ENCODE measurements around the gene MTMR11. TPM values are rescaled to one million over a fixed set of nuclear protein-coding genes. Genes with fewer than 3 reads are reported as not detected.

The MTMR11 gene
- total RNA-seq, 1 experiment from 2014 or later = 7.1 TPM

- peak overlapping the region; percentile 77 for H3K4me3 Mint-ChIP-seq
- H3K27me3 Mint-ChIP-seq (ENCODE audit: low read depth) = no peaks in the 10 kb centered on the region; the same call in 1 of the 2 replicates
- ChIA-PET CTCF (interaction anchor here (0.5 to 1.5 kb wide), 3 partner anchors 9 to 250 kb away, joined by 4 to 7 read pairs (median 5); partner anchors contain the start of gene SF3B4), POLR2A (interaction anchor here (0.6 to 2.2 kb wide), 8 partner anchors 9 to 422 kb away, joined by 3 to 16 read pairs (median 4); a partner anchor contains a TSS)
- DNase-seq (ENCODE audit: low spot score) = no peak
- ATAC-seq = peak; percentile 33
- H3K36me3 Mint-ChIP-seq = no peaks in the 10 kb centered on the region
- H3K27ac Mint-ChIP-seq = peak overlapping the region; percentile 94
- no peaks in the 10 kb centered on the region for H3K9me3 Mint-ChIP-seq
- peaks cover 58% of the 10 kb centered on the region for H3K4me1 Mint-ChIP-seq
- no peak for TF ChIP-seq ZNF512 (CRISPR knock-in tag; IDR thresholded peaks at IDR 0.05; ENCODE audit: borderline replicate concordance)
- no peak for TF ChIP-seq SMAD4 (CRISPR knock-in tag; IDR thresholded peaks at IDR 0.05)
- no peak for TF ChIP-seq MLX (CRISPR knock-in tag; IDR thresholded peaks at IDR 0.05)
- TF ChIP-seq IRF1 (CRISPR knock-in tag; IDR thresholded peaks at IDR 0.05) = no peak
- no peak for TF ChIP-seq NR1H2 (CRISPR knock-in tag; IDR thresholded peaks at IDR 0.05)
- no peak for TF ChIP-seq FOXJ3 (CRISPR knock-in tag; IDR thresholded peaks at IDR 0.05; ENCODE audit: borderline replicate concordance)
- no peak for TF ChIP-seq ZBTB43 (CRISPR knock-in tag; IDR thresholded peaks at IDR 0.05)
- no peak for TF ChIP-seq FOXK1 (CRISPR knock-in tag; IDR thresholded peaks at IDR 0.05)
- TF ChIP-seq FOXP4 (CRISPR knock-in tag; IDR thresholded peaks at IDR 0.05) = no peak
- TF ChIP-seq ZNF532 (CRISPR knock-in tag; IDR thresholded peaks at IDR 0.05; ENCODE audit: borderline replicate concordance) = no peak
- TF ChIP-seq ARID4B (CRISPR knock-in tag; IDR thresholded peaks at IDR 0.05; ENCODE audit: borderline replicate concordance) = no peak
- TF ChIP-seq PRDM15 (CRISPR knock-in tag; IDR thresholded peaks at IDR 0.05) = no peak; the same call in 1 of the 2 replicates
- no peak for TF ChIP-seq ZBTB21 (CRISPR knock-in tag; IDR thresholded peaks at IDR 0.05; ENCODE audit: borderline replicate concordance)
- TF ChIP-seq KAT7 (CRISPR knock-in tag; IDR thresholded peaks at IDR 0.05; ENCODE audit: borderline replicate concordance) = no peak
These were observed 470 bp upstream of the MTMR11 start for GRCh38 chr1:149936992-149937705.
